Astrocyte (in vitro differentiated cells and primary cell): ENCODE data around the gene SCAMP3. TPM values are rescaled to one million over a fixed set of nuclear protein-coding genes. Genes with fewer than 3 reads are reported as not detected.
"Not testable (repeated sequence)": the region's sequence is repeated elsewhere in the genome, so short reads cannot be mapped to it uniquely, and the experiment has no call there.

Experiments
- DNase-seq: peaks from one replicate; pipeline ENCODE4 v3.0.0-alpha.2; 2010; ENCODE audit warnings: low read depth
- FAIRE-seq: peaks from 2 replicates; lab custom pipeline; 2011; peaks lifted over from hg19 to GRCh38; lab: Jason Lieb, UNC
- H2AFZ ChIP-seq: 2 replicates; pipeline ENCODE4 v1.6.0; 2012; ENCODE audit warnings: low read depth, low read length, inconsistent platforms
- H3K27ac ChIP-seq: 2 replicates; pipeline ENCODE4 v1.5.1; 2011; ENCODE audit warnings: low read depth, low read length, inconsistent platforms
- H3K27me3 ChIP-seq: 2 replicates; pipeline ENCODE4 v1.6.0; 2011; ENCODE audit warnings: low read length, inconsistent platforms; ENCODE audit not compliant: insufficient read depth
- H3K36me3 ChIP-seq: 2 replicates; pipeline ENCODE4 v1.5.1; 2011; ENCODE audit warnings: low read length, inconsistent platforms; ENCODE audit not compliant: insufficient read depth
- H3K4me1 ChIP-seq: 2 replicates; pipeline ENCODE4 v1.5.1; 2011; ENCODE audit warnings: low read length, inconsistent platforms; ENCODE audit not compliant: insufficient read depth
- H3K4me2 ChIP-seq: 2 replicates; pipeline ENCODE4 v1.6.0; 2012; ENCODE audit warnings: low read length, inconsistent platforms
- H3K4me3 ChIP-seq: 2 replicates; pipeline ENCODE4 v1.5.1; 2011; ENCODE audit warnings: low read depth, mild to moderate bottlenecking, low read length, inconsistent platforms; ENCODE audit not compliant: insufficient read depth
- H3K79me2 ChIP-seq: 2 replicates; pipeline ENCODE4 v1.6.0; 2012; ENCODE audit warnings: mild to moderate bottlenecking, low read length, inconsistent platforms; ENCODE audit not compliant: insufficient read depth
- H3K9ac ChIP-seq: 2 replicates; pipeline ENCODE4 v1.6.0; 2012; ENCODE audit warnings: mild to moderate bottlenecking, low read length, inconsistent platforms
- H3K9me3 ChIP-seq: 2 replicates; pipeline ENCODE4 v1.5.1; 2012; ENCODE audit warnings: low read depth, mild to moderate bottlenecking, low read length, inconsistent platforms; ENCODE audit not compliant: insufficient read depth
- H4K20me1 ChIP-seq: 2 replicates; pipeline ENCODE4 v1.6.0; 2012; ENCODE audit warnings: low read length, inconsistent platforms; ENCODE audit not compliant: insufficient read depth
- H3K27ac Mint-ChIP-seq: one replicate; pipeline ENCODE4 v1.8.0; 2021; ENCODE audit warnings: mild to moderate bottlenecking, mixed read lengths; ENCODE audit not compliant: unreplicated experiment
- H3K27me3 Mint-ChIP-seq: one replicate; pipeline ENCODE4 v1.8.0; 2021; ENCODE audit warnings: low read depth, mixed read lengths; ENCODE audit not compliant: unreplicated experiment
- H3K36me3 Mint-ChIP-seq: one replicate; pipeline ENCODE4 v1.8.0; 2021; ENCODE audit warnings: low read depth, mixed read lengths; ENCODE audit not compliant: unreplicated experiment
- H3K4me1 Mint-ChIP-seq: one replicate; pipeline ENCODE4 v1.8.0; 2021; ENCODE audit warnings: low read depth, mixed read lengths; ENCODE audit not compliant: unreplicated experiment
- H3K4me3 Mint-ChIP-seq: one replicate; pipeline ENCODE4 v1.8.0; 2021; ENCODE audit warnings: mild to moderate bottlenecking, moderate library complexity, mixed read lengths; ENCODE audit not compliant: unreplicated experiment
- H3K9me3 Mint-ChIP-seq: one replicate; pipeline ENCODE4 v1.8.0; 2021; ENCODE audit warnings: mild to moderate bottlenecking, mixed read lengths; ENCODE audit not compliant: unreplicated experiment
- EZH2 ChIP-seq: IDR thresholded peaks from 2 replicates; pipeline ENCODE4 v1.6.1; 2012; ENCODE audit warnings: mild to moderate bottlenecking, low read length, inconsistent platforms; ENCODE audit not compliant: insufficient read depth
- total RNA-seq: library from RNA; stranded (reverse); gene quantifications from 2 replicates; pipeline ENCODE4 v1.2.1, GENCODE V29; 2021
- TF ChIP-seq, protein P1 (sequence below): IDR thresholded peaks from 2 replicates; pipeline ENCODE4 v1.5.1; 2011; ENCODE audit warnings: low read depth, mild to moderate bottlenecking, inconsistent platforms, low read length, moderate library complexity; ENCODE audit not compliant: insufficient read depth

Gene SCAMP3
- total RNA-seq, 1 donor from 2014 or later = 68.9 TPM

DNA sequence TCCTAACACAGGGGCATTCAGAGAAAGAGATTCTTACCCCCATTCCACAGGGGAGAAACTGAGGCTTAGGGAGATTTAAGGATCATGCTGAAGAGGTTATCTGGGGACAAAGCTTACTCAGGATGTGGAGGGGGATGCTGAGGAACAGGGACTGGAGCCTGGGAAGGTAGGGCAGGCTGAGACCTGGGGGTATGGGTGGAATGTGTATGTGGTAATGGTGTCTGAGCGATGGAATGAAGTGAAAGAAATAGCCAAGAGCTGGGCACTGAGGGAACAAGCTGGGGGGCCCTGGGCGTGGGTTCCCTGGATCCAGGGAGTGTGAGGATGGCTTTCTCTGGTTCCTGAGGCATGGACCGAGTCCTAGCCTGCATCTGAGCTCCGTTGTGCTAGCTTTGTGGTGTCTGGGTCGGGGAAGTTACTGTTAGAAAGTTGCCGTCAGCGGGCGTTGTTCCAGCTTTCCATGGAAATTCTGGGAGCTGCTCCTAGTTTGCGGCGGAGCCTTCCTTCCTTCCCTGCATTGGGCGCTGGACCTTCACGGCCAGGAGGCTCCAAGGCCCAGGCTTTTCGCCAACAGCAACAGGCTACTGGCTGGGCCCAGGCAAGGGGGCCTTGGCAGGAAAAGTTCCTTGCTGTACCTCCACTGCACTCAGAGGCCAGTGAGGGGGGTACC, 50.6 kb downstream of the SCAMP3 start:
- not testable (repeated sequence) for H3K9me3 ChIP-seq, H3K4me1 Mint-ChIP-seq, H3K4me3 ChIP-seq, H3K4me3 Mint-ChIP-seq, H3K9me3 Mint-ChIP-seq, H3K36me3 ChIP-seq, H4K20me1 ChIP-seq, H3K27me3 ChIP-seq, FAIRE-seq, H3K36me3 Mint-ChIP-seq, H3K27me3 Mint-ChIP-seq, H2AFZ ChIP-seq
- peaks cover 12% of the 10 kb centered on the region for H3K79me2 ChIP-seq
- peak overlapping the region; percentile 27 for H3K9ac ChIP-seq
- peak overlapping the region; percentile 44 for H3K27ac Mint-ChIP-seq
- peak; percentile 49 for DNase-seq
- peaks cover 20% of the 10 kb centered on the region for H3K4me1 ChIP-seq
- H3K27ac ChIP-seq = peak overlapping the region; percentile 26
- H3K4me2 ChIP-seq = peak overlapping the region; percentile 26

DNA sequence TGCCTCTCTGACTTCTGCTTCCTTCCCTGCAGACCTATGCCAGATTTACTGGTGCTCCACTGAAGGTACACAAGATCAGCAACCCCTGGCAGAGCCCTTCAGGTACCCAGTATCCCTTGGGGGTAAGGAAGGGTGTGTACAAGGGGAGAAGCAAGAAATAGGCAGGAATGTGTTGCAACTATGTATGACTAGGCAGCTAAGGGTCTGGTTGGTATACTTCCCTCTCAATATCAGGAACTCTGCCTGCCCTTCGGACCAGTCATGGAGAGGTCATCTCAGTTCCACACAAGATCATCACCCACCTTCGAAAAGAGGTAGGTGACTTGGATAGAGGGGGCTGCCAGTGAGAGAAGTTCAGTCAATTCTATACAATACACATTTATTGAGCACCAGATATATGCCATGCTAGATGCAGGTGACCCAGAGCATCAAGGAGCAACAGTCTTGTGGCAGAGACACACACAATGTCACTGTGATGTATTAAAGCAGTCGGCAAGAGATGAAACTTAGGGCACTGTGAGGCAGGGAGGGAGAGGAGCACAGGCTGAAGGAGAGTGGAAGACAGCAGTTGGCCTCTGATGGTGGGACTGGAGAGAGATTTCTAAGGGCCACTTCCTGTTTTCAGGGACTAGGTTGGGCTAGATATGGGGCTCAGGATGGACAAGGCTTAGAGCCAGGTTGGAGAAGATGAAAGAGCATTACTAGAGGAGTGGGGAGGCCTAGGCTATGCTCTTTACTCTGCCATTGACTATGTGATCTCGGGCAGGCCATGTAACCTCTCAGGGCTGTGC, 51.7 kb downstream of the SCAMP3 start:
- FAIRE-seq = no peak

DNA sequence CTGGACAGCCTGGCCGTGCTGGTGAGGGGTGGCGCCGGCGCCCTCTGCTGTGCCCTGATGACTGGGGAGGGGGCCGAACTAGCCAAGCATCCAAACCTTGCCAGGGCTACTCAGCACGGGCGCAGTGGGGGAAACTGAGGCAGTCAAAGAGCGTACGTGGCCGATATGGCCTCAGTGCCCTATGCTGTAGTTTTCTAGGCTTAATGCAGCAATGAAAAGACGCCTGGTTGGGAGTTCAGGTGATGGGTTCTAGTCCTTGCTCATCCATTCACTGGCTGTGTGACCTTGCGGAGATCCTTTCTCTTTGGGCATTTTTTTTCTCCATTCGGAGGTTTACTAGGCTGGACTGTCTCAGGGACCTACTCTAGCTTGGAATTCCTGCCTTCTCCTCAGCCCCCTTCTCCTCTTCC, 52.8 kb downstream of the SCAMP3 start:
- Histone ChIP-seq H3K27me3 (no peaks in the 10 kb centered on the region), H3K36me3 (no peaks in the 10 kb centered on the region), H3K4me1 (peaks cover 20% of the 10 kb centered on the region), H2AFZ (peak overlapping the region; percentile 92), H3K79me2 (peaks cover 21% of the 10 kb centered on the region), H3K9ac (peak overlapping the region; percentile 100), H3K9me3 (no peaks in the 10 kb centered on the region), H3K4me2 (peak overlapping the region; percentile 96), H3K27ac (peak overlapping the region; percentile 99), H3K4me3 (peak overlapping the region; percentile 100), H4K20me1 (peaks cover 13% of the 10 kb centered on the region)
- Mint-ChIP-seq H3K27me3 (no peaks in the 10 kb centered on the region), H3K4me3 (peak overlapping the region; percentile 92), H3K4me1 (peaks cover 10% of the 10 kb centered on the region), H3K9me3 (no peaks in the 10 kb centered on the region), H3K36me3 (peaks cover 6% of the 10 kb centered on the region), H3K27ac (peak overlapping the region; percentile 98)
- TF ChIP-seq EZH2 = no peak
- TF ChIP-seq, protein P1, sequence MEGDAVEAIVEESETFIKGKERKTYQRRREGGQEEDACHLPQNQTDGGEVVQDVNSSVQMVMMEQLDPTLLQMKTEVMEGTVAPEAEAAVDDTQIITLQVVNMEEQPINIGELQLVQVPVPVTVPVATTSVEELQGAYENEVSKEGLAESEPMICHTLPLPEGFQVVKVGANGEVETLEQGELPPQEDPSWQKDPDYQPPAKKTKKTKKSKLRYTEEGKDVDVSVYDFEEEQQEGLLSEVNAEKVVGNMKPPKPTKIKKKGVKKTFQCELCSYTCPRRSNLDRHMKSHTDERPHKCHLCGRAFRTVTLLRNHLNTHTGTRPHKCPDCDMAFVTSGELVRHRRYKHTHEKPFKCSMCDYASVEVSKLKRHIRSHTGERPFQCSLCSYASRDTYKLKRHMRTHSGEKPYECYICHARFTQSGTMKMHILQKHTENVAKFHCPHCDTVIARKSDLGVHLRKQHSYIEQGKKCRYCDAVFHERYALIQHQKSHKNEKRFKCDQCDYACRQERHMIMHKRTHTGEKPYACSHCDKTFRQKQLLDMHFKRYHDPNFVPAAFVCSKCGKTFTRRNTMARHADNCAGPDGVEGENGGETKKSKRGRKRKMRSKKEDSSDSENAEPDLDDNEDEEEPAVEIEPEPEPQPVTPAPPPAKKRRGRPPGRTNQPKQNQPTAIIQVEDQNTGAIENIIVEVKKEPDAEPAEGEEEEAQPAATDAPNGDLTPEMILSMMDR = no peak
- no peak for FAIRE-seq
- DNase-seq = no peak

More for the DNA sequence above, 51.7 kb downstream of the SCAMP3 start:
- no peak for DNase-seq
- Mint-ChIP-seq H3K36me3 (peaks cover 7% of the 10 kb centered on the region), H3K4me3 (peak overlapping the region; percentile 92), H3K27me3 (no peaks in the 10 kb centered on the region), H3K9me3 (no peaks in the 10 kb centered on the region), H3K4me1 (peaks cover 11% of the 10 kb centered on the region), H3K27ac (peak overlapping the region; percentile 44)
- peaks cover 8% of the 10 kb centered on the region for H4K20me1 ChIP-seq
- H3K9me3 ChIP-seq = no peaks in the 10 kb centered on the region
- H3K79me2 ChIP-seq = peaks cover 19% of the 10 kb centered on the region
- H3K4me2 ChIP-seq = no peak overlapping the region
- peak overlapping the region; percentile 25 for H3K27ac ChIP-seq
- H3K4me3 ChIP-seq = no peak overlapping the region
- H3K36me3 ChIP-seq = no peaks in the 10 kb centered on the region
- no peak overlapping the region for H2AFZ ChIP-seq
- TF ChIP-seq, protein P1 = no peak
- TF ChIP-seq EZH2 = no peak
- no peaks in the 10 kb centered on the region for H3K27me3 ChIP-seq
- peaks cover 20% of the 10 kb centered on the region for H3K4me1 ChIP-seq
- H3K9ac ChIP-seq = no peak overlapping the region
